GM08714 (cell line): ENCODE results near the gene ARHGEF37.

Experiments used
- H3K4me3 ChIP-seq: fragments of 200-500 bp; sonication (Bioruptor generic); 2 replicates; pipeline ENCODE4 v1.5.1; 2014; ENCODE audit warnings: mild to moderate bottlenecking, low read length, inconsistent platforms
- ZNF274 ChIP-seq: IDR thresholded peaks from 2 replicates; pipeline ENCODE4 v1.6.1; 2012; ENCODE audit warnings: mild to moderate bottlenecking, low read depth, low read length

ARHGEF37 gene

DNA sequence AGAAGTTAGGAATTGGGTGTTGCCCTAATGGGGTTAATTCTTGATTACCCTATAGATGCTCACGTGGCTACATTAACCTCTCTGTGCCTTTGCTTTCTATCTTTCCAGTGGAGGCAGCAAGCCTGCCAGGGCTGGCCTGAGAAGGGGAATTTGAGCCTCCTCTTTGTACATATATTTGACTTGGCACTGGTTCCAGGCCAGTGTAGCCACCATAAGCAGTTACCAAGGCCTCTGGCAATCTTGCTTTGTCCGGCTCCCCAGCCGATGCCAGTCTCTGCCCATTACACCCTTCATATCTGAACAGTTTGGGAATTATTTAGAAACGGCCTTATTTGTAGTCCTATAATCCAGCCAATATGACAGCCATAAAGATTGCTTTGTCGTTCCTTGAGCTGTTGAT is 90.2 kb downstream of the ARHGEF37 start:
- no peak overlapping the region for H3K4me3 ChIP-seq
- no peak for TF ChIP-seq ZNF274

DNA sequence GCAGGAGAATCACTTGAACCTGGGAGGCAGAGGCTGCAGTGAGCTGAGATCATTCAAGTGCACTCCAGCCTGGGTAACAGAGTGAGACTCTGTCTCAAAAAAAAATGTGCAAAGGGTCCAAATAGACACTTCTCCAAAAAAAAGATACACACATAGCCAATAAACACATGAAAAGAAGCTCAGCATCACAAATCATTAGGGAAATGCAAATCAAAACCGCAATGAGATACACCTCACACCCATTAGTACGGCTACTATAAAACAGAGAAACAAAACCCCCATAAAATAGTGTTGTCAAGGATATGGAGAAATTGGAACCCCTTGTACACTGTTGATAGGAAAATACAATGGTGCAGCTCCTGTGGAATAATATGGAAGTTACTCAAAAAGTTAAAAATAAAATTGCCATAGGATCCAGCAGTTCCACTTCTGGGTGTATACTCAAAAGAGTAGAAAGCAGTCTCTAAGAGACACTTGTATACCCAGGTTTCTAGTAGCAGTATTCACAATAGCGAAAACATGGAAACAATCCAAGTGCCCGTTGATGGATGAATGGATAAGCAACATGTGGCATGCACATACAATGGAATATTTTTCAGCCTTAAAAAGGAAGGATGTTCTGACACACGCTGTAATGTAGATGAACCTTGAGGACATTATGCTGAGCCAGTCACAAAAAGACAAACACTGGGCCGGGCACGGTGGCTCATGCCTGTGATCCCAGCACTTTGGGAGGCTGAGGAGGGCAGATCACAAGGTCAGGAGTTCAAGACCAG is 91.6 kb downstream of the ARHGEF37 start:
- no peak for TF ChIP-seq ZNF274
- H3K4me3 ChIP-seq, result no peak overlapping the region

DNA sequence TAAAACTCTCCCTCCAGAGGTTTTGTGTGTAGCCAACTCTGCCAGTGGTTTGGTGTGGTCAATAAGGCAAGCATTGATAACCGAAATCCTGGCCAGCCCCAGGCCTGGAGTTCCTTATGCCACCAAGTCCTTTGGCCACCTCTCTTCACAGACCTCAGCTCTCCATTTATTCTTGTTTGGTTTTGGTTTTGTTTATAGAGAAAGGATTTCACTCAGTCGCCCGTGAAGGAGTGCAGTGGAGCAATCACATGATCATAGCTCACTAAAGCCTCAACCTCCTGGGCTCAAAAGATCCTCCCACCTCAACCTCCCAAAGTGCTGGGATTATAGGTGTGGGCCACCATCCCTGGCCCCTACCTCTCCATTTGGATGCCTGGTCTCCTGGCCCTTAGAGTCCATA is 93.4 kb downstream of the ARHGEF37 start:
- no peak overlapping the region for H3K4me3 ChIP-seq
- no peak for TF ChIP-seq ZNF274

DNA sequence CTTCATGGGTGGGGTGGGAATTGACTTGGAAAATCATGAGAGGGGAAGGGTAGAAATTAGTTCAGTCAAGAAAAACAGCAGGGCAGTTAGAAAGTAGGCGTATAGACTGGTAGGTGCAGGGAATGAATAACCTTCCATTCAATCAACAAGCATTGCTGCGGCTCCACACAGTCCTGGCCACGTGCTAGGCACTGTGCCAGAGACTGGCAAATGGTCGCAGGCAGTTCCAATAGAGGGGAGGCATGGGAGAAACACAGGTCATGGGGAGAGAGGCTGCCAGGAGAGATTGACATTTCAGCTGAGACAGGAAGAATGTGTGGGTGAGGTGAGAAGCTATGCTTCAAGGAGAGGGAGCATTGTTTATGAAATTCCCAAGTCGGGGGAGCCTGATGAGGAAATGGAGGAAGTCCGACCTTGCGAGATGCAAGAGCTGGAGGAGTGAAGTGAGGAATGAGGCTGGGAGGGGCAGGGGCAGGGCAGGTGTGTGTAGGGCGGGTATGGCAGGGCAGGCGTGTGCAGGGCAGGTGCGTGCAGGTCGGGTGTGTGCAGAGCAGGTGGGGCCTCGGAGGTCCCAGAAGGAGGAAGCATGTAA is 94.4 kb downstream of the ARHGEF37 start:
- TF ChIP-seq ZNF274, result no peak
- H3K4me3 ChIP-seq, result no peak overlapping the region

DNA sequence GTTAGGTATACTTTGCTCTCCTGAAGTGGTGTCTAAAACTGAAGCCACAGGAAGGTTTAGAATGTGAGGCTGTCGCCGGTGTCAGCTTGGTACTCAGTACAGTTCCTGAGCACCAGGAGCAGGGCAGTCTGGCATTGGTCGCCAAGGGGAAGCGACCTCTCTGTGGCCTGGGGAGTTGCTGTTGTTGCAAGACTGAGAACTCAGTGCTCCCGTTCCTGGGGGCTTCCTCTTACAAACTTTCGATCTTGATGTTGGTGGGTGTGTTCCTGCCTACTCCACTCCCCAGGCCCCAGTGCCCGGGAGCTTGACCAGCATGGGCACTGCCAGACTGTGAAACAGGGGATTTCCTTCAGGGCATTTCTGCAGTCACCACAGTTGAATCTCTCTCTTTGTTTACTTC is 96.4 kb downstream of the ARHGEF37 start:
- H3K4me3 ChIP-seq, result no peak overlapping the region
- TF ChIP-seq ZNF274, result no peak

DNA sequence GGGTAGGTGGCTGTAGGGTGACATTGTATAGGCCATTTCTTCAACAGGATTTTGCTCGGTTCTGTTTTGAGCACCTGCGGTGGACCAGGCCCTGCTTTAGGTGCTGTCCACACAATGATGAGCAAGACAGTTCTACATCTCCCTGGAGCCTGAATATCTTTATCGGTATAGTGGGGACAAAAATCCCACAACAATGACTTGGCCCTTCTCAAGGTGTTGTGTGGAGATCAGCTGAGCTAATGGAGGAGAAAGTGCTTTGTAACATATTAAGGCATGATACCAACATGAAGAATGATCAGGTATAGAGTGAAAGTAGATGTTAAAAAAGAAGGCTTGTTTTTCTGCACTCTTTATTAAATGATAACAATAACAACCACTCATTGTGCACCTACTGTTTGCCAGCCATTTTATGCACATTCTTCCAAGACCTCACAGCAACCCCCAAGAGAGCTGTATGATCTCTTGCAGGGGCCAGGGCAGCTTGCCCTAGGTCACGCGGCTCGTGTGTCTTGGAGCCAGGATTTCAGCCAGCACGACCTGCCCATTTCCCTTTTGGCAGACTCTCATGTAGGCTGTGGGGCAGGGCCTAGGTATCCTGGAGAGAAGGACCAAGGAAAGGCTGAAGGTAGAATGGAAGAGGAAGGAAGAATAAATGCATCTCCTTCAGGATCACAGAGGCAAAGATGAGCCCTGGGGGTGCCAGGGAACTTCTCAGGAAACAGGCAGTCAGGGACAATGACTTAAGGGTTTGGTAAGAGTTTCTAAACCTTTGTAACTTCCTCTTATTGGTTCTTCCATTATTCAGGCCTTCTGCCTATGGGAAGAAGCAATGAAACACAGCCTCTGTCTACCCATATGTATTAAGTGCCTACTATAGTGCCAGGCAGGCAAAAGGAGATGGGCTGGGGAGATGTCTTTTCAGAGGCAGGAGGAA is 98.8 kb downstream of the ARHGEF37 start:
- H3K4me3 ChIP-seq, result no peak overlapping the region
- TF ChIP-seq ZNF274, result no peak

DNA sequence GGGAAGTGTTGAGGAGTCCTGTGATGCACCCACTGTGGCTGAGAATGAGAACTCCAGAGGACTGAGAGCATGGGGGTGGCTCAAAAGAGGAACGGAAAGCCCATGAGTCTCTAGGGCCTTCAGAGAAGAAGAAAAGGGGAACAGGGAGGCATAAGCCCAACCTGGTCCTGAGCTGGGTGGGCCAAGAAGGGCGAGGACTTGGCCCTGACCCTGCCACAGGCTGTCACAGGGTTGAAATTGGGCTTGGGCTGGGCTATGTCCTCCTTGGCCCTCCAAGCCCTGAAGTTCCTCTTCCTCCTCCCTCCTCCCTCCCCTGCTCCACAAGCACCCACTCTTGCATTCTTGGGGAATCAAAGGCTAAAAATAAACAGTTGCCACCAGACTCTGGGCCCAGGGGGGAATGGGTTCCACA is 99.5 kb downstream of the ARHGEF37 start:
- H3K4me3 ChIP-seq, result no peak overlapping the region
- no peak for TF ChIP-seq ZNF274

DNA sequence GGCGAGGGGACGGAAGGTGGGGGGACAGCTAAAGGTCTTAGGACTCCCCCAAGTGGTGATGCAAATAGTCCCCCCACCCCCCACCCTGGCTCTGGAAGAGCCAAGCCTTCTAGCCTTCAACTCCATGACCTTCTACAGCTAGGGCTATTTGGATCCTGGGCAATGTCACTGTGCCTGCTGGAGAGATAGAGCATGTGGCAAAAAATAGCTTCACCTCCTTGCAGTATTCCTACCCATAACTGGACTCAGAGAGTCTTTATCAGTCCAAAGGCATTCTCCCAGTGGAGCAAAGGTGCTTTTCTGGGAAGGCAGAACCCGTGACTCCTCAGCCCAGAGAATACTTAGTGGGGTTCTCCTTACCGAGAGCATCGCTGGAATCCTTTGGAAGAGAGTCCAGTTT is 100.0 kb downstream of the ARHGEF37 start:
- H3K4me3 ChIP-seq, result no peak overlapping the region
- TF ChIP-seq ZNF274, result no peak

DNA sequence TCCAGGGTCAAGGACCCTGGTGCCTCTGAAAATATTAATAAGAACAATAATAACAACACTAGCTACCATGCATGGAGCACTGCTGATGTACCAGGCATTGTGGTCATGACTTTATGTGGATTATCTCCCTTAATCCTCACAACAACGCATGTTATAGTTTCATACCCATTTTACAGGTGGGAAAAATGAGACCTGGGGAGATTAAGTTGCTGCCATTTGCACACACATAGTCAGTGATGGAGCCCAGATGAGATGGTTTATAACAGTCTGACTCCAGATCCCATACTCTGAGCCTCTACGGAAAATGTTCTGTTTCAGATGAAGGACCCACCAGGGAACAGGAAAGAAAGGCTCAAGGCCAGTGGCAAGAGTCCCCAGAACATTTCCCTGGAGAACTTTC is 100.6 kb downstream of the ARHGEF37 start:
- no peak for TF ChIP-seq ZNF274
- H3K4me3 ChIP-seq, result no peak overlapping the region

DNA sequence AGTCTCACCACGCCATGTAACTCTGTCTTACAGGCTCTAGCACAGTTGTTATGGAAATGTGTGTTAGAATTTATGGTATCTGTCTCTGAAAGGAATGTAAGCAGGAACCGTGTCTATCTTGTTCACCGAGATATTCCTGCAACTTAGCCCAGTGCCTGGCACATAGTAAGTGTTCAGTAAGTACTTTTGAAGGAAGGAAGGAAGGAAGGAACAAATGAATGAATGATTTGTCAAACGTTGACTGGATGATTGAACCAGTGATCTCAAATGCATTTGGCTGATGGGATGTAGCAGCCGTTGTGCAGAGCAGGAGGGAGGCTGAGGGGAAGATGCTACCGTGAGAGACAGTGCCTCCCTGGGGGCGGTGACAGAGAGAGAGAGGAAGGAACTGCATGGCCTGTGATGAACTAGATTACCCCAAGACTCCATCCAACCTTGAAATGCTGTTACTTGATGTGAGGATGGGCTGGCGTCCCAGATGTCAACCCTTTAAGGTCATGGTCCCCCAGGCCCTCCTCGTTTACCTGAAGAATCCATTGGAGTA is 101.3 kb downstream of the ARHGEF37 start:
- H3K4me3 ChIP-seq, result no peak overlapping the region
- TF ChIP-seq ZNF274, result no peak

DNA sequence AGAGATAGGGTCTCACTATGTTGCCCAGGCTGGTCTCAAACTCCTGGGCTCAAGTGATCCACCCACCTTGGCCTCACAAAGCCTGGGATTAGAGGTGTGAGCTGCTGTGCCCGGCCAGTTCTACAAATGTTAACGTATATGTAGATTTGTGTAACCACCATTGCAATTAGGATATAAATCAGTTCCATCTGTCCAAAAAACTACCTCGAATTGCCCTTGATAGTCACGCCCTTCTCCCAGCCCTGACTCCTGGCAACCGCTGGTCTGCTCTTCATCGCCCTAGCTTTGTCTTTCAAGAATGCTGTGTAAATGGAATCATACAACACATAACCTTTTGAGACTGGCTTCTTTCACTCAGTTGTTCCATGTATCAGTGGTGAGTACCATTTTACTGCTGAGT is 102.7 kb downstream of the ARHGEF37 start:
- no peak for TF ChIP-seq ZNF274
- H3K4me3 ChIP-seq, result no peak overlapping the region

DNA sequence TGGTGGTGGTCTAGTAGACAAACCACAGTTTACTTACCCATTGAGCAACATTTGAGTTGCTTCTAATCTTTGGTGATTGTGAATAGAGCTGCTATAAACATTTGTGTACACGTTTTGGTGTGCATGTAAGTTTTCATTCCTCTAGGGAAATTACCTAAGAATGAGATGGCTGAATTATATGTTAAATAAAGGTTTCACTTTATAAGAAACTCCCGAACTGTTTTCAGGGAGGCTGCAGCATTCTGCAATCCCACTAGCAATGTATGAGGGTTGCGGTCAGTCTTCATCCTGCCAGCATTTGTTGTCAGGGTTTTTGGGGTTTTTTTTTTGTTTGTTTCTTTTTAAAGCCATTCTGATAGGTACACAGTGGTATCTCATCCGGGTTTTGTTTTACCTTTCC is 103.1 kb downstream of the ARHGEF37 start:
- no peak for TF ChIP-seq ZNF274
- H3K4me3 ChIP-seq, result no peak overlapping the region
